Heart right ventricle (tissue), 16 donors: ENCODE data around the gene SMAD3. TPM values are rescaled to one million over a fixed set of nuclear protein-coding genes. Genes with fewer than 3 reads are reported as not detected.

ENCODE experiments used
- ATAC-seq, 8 donors: fragments of 200-7000 bp; cut with Tn5 transposase; one replicate each; pipeline ENCODE4 v1.9.1; 2020; ENCODE audit warnings: mild to moderate bottlenecking in 8 of 8, moderate library complexity in 8 of 8, moderate number of reproducible peaks in 1 of 8
- DNase-seq, 2 donors: peaks; one replicate each; pipeline ENCODE4 v3.0.0-alpha.2; 2020
- H3K27ac ChIP-seq, 10 donors: fragments of 200-600 bp; sonication (generic) in 2 of 10; one replicate each; pipeline versions ENCODE4 v1.5.0 to v1.8.0; 2020 to 2022; ENCODE audit warnings: mild to moderate bottlenecking in 3 of 10
- H3K27me3 ChIP-seq, 7 donors: fragments of 200-600 bp; one replicate each; pipeline ENCODE4 v1.8.0; 2021 to 2022; ENCODE audit warnings: mild to moderate bottlenecking in 2 of 7
- H3K36me3 ChIP-seq, 9 donors: fragments of 200-600 bp; sonication (generic) in 1 of 9; one replicate each; pipeline versions ENCODE4 v1.5.0 to v1.8.0; 2020 to 2022; ENCODE audit warnings: mild to moderate bottlenecking in 2 of 9
- H3K4me1 ChIP-seq, 9 donors: fragments of 200-600 bp; sonication (generic) in 1 of 9; one replicate each; pipeline versions ENCODE4 v1.5.0 to v1.8.0; 2020 to 2022; ENCODE audit warnings: mild to moderate bottlenecking in 4 of 9
- H3K4me3 ChIP-seq, 10 donors: fragments of 200-600 bp; sonication (generic) in 2 of 10; one replicate each; pipeline versions ENCODE4 v1.5.0 to v1.8.0; 2020 to 2022; ENCODE audit warnings: mild to moderate bottlenecking in 7 of 10, moderate library complexity in 2 of 10
- H3K9me3 ChIP-seq, 11 donors: fragments of 200-600 bp in 10 of 11; sonication (generic) in 2 of 11; one replicate each; pipeline versions ENCODE4 v1.5.0 to v1.8.0; 2013 to 2022; ENCODE audit warnings: mild to moderate bottlenecking in 2 of 11, control low read depth in 1 of 11, moderate library complexity in 1 of 11
- CTCF ChIP-seq, 9 donors: fragments of 200-600 bp; sonication (generic) in 2 of 9; IDR thresholded peaks; one replicate each; pipeline versions ENCODE4 v1.5.0 to v1.8.0; 2021 to 2022; ENCODE audit warnings: antibody characterized with exemption in 9 of 9, mild to moderate bottlenecking in 5 of 9, moderate library complexity in 1 of 9
- WGBS, 2 donors: extraction: QIAGEN DNeasy Blood & Tissue Kit; methylation state at CpG; one replicate each; pipeline ENCODE4 v1.1.7; 2013; ENCODE audit warnings: inconsistent platforms in 1 of 2; 5-methylcytosine and 5-hydroxymethylcytosine counted together
- intact Hi-C, 10 donors: fragments of 100-400 bp; cut with DNase I; formaldehyde crosslinking; loops; one replicate each; pipeline versions ENCODE4 v1.11.1 to v1.14.2; 2022
- polyA plus RNA-seq, 2 donors: library from polyadenylated mRNA; stranded (reverse); fragments of 200-250 nt; gene quantifications; one replicate each; pipeline ENCODE4 v1.2.3, GENCODE V29; 2013
- total RNA-seq, 10 donors: library from RNA; stranded (reverse); fragmentation: NEBNext Ultra II Directional in 3 of 10; extraction: Animal tissue kit (Norgen Biotek cat#: 25700) in 3 of 10; gene quantifications; one replicate each; pipeline versions ENCODE4 v1.2.1 to v1.2.4, GENCODE V29; 2021 to 2023
- donor health status: Arrhythmogenic right ventricular cardiomyopathy.
- donor health status: ischemic (EF 13 %, LVEDD 7.1; RV severe dilation, severe dysfunction).
- donor health status: healthy with polysubstance abuse.
- donor health status: DM: no; HTN: yes; CAD: no.
- donor health status: DM: no; HTN: no; CAD: no.
- donor health status: ischemic (EF 25% LVEDD 6.9; RV normal size, moderate dysfunction).
- donor health status: ischemic (EF 25% LVEDD 5.7; RV mildly dilated, moderate dysfunction).
- donor health status: healthy.
- donor health status: DM: yes; HTN: yes; CAD: no.
- donor health status: Ischemic cardiomyopathy.
- donor health status: ischemic (EF 35%, LVEDD 5.7; RV mildly dilated, moderate dysfunction).
- donor health status: nonischemic (EF 11% LVEDD 7.7; RV severe dilation, severe dysfunction).
- donor health status: DM: yes; HTN: yes; CAD: no.
- donor health status: PGD.
- donor health status: ischemic (EF 29% LVEDD 5.4; RV normal size, mild dysfunction).
- donor health status: nonischemic (EF 23%, LVEDD 6.1; RV moderate dilation, normal function).

The SMAD3 gene
- total and polyA plus RNA-seq, 12 donors, result 6.2 to 44.8 (median 15.5) TPM

GRCh38 chr15:67085237-67085817 lies 19.9 kb downstream of the SMAD3 start:
- H3K9me3 ChIP-seq, result no peaks in the 10 kb centered on the region
- H3K36me3 ChIP-seq, result peaks cover 0 to 5% (median 0%) of the 10 kb centered on the region in 9 donors
- H3K4me3 ChIP-seq, result no peak overlapping the region
- intact Hi-C loops, result loop anchor here in 1 of 10 donors (1.0 kb wide), 1 partner anchor 101 kb away; no protein-coding TSS in a partner anchor
- 98% methylated on average over 3 of the region's 3 CpGs for WGBS, 2 donors
- ATAC-seq, result no peak
- no peak for TF ChIP-seq CTCF (IDR thresholded peaks at IDR 0.05)
- H3K27me3 ChIP-seq, result no peaks in the 10 kb centered on the region
- peak overlapping the region in 1 of 10 donors; percentile 23 for H3K27ac ChIP-seq
- DNase-seq, result no peak
- peaks cover 35 to 100% (median 91%) of the 10 kb centered on the region in 9 donors for H3K4me1 ChIP-seq

GRCh38 chr15:67085818-67086636 lies 20.6 kb downstream of the SMAD3 start:
- Histone ChIP-seq H3K27me3 (no peaks in the 10 kb centered on the region), H3K4me3 (no peak overlapping the region), H3K4me1 (peaks cover 39 to 100% (median 91%) of the 10 kb centered on the region in 9 donors), H3K27ac (peak overlapping the region in 1 of 10 donors; percentile 23), H3K36me3 (peaks cover 0 to 5% (median 0%) of the 10 kb centered on the region in 9 donors), H3K9me3 (no peaks in the 10 kb centered on the region)
- 65 to 73% methylated on average over 3 of the region's 3 CpGs for WGBS, 2 donors
- no peak for TF ChIP-seq CTCF (IDR thresholded peaks at IDR 0.05)
- ATAC-seq, result peak in 4 of 8 donors; percentile 20 to 32 (median 22)
- DNase-seq, result no peak
- intact Hi-C loops, result loop anchor here in 1 of 10 donors (1.0 kb wide), 1 partner anchor 100 kb away; no protein-coding TSS in a partner anchor

DNA sequence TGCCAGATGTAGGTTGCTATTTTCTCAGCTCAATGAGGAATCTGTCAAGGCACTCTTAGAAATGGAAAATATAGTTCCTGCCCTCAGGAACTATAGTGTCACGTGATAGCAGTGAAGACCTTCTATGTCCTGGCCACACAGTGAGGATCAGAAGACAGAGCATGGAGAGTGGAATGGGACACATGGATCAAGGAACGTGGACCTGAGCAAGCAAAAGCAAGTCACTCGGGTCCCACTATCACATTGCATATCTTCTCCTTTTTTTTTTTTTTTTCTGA lies 21.2 kb downstream of the SMAD3 start:
- Histone ChIP-seq H3K27me3 (no peaks in the 10 kb centered on the region), H3K9me3 (no peaks in the 10 kb centered on the region), H3K27ac (peak overlapping the region in 1 of 10 donors; percentile 10), H3K4me3 (no peak overlapping the region), H3K4me1 (peaks cover 38 to 100% (median 91%) of the 10 kb centered on the region in 9 donors), H3K36me3 (peaks cover 0 to 5% (median 0%) of the 10 kb centered on the region in 9 donors)
- DNase-seq (no peak), ATAC-seq (no peak)
- intact Hi-C loops, result no loop called here
- TF ChIP-seq CTCF (IDR thresholded peaks at IDR 0.05), result no peak
- 85 to 87% methylated on average over 3 of the region's 3 CpGs for WGBS, 2 donors

GRCh38 chr15:67087507-67088172 lies 22.2 kb downstream of the SMAD3 start:
- H3K4me1 ChIP-seq, result peaks cover 38 to 100% (median 93%) of the 10 kb centered on the region in 9 donors
- intact Hi-C loops, result no loop called here
- H3K9me3 ChIP-seq, result no peaks in the 10 kb centered on the region
- TF ChIP-seq CTCF (IDR thresholded peaks at IDR 0.05), result no peak
- ATAC-seq (no peak), DNase-seq (no peak)
- 56 to 68% methylated on average over 6 of the region's 6 CpGs for WGBS, 2 donors
- no peak overlapping the region for H3K4me3 ChIP-seq
- H3K27ac ChIP-seq, result no peak overlapping the region
- no peaks in the 10 kb centered on the region for H3K27me3 ChIP-seq
- peaks cover 0 to 5% (median 0%) of the 10 kb centered on the region in 9 donors for H3K36me3 ChIP-seq
